ENCODE data around the gene PPP1R12B. TPM values are rescaled to one million over a fixed set of nuclear protein-coding genes. Genes with fewer than 3 reads are reported as not detected.
"Not testable (repeated sequence)": the region's sequence is repeated elsewhere in the genome, so short reads cannot be mapped to it uniquely, and the experiment has no call there.

Gene PPP1R12B
- total RNA-seq, 2 experiments from 2014 or later, result 19.1 to 23.5 TPM

DNA sequence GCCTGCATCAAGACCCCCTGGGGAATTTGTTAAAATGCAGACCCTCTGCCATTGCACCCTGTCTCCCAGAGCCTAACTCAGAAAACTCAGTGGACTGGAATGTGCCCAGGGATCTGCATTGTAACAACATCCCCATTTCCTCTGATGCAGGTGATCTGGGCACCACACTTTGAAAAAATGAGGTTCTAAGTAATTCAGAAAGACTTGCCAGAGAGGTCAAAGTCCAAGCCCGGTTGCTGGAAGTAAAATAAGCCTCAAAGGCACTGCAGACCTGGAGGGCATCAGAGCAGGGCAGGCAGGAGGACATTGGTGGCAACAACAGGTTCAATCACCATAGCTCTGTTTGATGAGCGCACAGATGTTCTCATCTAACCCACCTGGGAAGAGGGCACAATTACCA lies 271.0 kb downstream of the PPP1R12B start:
- intact Hi-C loops (cut with micrococcal nuclease; ENCODE audit: unreplicated experiment), result loop anchor here (5.0 to 10.0 kb wide), 3 partner anchors 277 to 435 kb away; partner anchors contain the start of genes TMEM183A and UBE2T
- no TSS peak for BruUV-seq (replicated peaks)
- no peaks in the 10 kb centered on the region for H3K36me3 ChIP-seq (ENCODE audit: insufficient read depth, low read length)
- ChIA-PET CTCF (ENCODE audit: unreplicated experiment) (no interaction called here), POLR2A (no interaction called here)
- H3K27ac ChIP-seq (ENCODE audit: low read depth, low read length, poor library complexity, severe bottlenecking), result no peak overlapping the region
- no peak overlapping the region for H2AFZ ChIP-seq (ENCODE audit: low read length)
- peaks cover 22% of the 10 kb centered on the region for H3K4me1 ChIP-seq (ENCODE audit: insufficient read depth, low read length, poor library complexity, severe bottlenecking)
- H3K4me3 ChIP-seq (ENCODE audit: low read depth, low read length, poor library complexity, severe bottlenecking), result no peak overlapping the region
- H3K9me3 ChIP-seq (ENCODE audit: low read length), result no peaks in the 10 kb centered on the region
- TF ChIP-seq EZH2phosphoT487 (IDR thresholded peaks at IDR 0.05; ENCODE audit: borderline replicate concordance, low read depth, low read length) (no peak), CTCF (conservative IDR thresholded peaks at IDR 0.05; ENCODE audit: low read length) (no peak)
- H3K9me2 ChIP-seq (ENCODE audit: insufficient read depth, low read length), result no peaks in the 10 kb centered on the region
- H3K79me2 ChIP-seq (ENCODE audit: insufficient read depth, low read depth, low read length), result no peaks in the 10 kb centered on the region
- H3K4me2 ChIP-seq (ENCODE audit: low read length), result no peak overlapping the region
- H4K20me1 ChIP-seq (ENCODE audit: insufficient read depth, low read length), result no peaks in the 10 kb centered on the region
- DNase-seq (ENCODE audit: low spot score), result no peak

- POLR2A ChIA-PET; CTCF ChIA-PET (ENCODE audit: unreplicated experiment); BruUV-seq (replicated peaks): not testable (repeated sequence)
These were observed 271.5 kb downstream of the PPP1R12B start for GRCh38 chr1:202620036-202620435.

DNA sequence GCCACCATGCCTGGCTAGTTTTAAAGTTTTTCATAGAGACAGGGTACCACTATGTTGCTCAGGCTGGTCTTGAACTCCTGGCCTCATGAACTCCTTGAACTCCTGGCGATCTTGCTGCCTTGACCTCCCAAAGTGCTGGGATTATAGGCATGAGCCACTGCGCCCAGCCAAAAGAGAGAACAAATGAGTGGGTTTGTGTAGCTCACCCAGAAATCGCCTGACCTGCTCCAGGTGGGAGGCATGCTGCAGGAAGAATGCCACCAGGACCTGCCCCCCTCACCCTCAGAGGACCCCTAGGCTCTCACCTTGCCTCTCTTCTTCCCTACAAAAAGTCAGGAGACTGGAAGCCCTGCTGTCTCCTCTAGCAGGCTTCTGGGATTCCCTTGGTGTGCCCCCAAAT lies 272.9 kb downstream of the PPP1R12B start:
- intact Hi-C loops (cut with micrococcal nuclease; ENCODE audit: unreplicated experiment), result no loop called here
- Histone ChIP-seq H3K4me3 (ENCODE audit: low read depth, low read length, poor library complexity, severe bottlenecking) (no peak overlapping the region), H3K36me3 (ENCODE audit: insufficient read depth, low read length) (no peaks in the 10 kb centered on the region), H4K20me1 (ENCODE audit: insufficient read depth, low read length) (no peaks in the 10 kb centered on the region), H3K9me3 (ENCODE audit: low read length) (no peaks in the 10 kb centered on the region), H2AFZ (ENCODE audit: low read length) (no peak overlapping the region), H3K4me2 (ENCODE audit: low read length) (no peak overlapping the region), H3K4me1 (ENCODE audit: insufficient read depth, low read length, poor library complexity, severe bottlenecking) (peaks cover 13% of the 10 kb centered on the region), H3K9me2 (ENCODE audit: insufficient read depth, low read length) (no peaks in the 10 kb centered on the region), H3K79me2 (ENCODE audit: insufficient read depth, low read depth, low read length) (no peaks in the 10 kb centered on the region), H3K27ac (ENCODE audit: low read depth, low read length, poor library complexity, severe bottlenecking) (no peak overlapping the region)
- TF ChIP-seq EZH2phosphoT487 (IDR thresholded peaks at IDR 0.05; ENCODE audit: borderline replicate concordance, low read depth, low read length) (no peak), CTCF (conservative IDR thresholded peaks at IDR 0.05; ENCODE audit: low read length) (no peak)
- ChIA-PET POLR2A (no interaction called here), CTCF (ENCODE audit: unreplicated experiment) (no interaction called here)
- BruUV-seq (replicated peaks), result no TSS peak
- no peak for DNase-seq (ENCODE audit: low spot score)

More at GRCh38 chr1:202620036-202620435, 271.5 kb downstream of the PPP1R12B start:
- H3K79me2 ChIP-seq (ENCODE audit: insufficient read depth, low read depth, low read length); DNase-seq (ENCODE audit: low spot score); H3K27ac ChIP-seq (ENCODE audit: low read depth, low read length, poor library complexity, severe bottlenecking); H3K4me2 ChIP-seq (ENCODE audit: low read length); intact Hi-C loops (cut with micrococcal nuclease; ENCODE audit: unreplicated experiment); H3K36me3 ChIP-seq (ENCODE audit: insufficient read depth, low read length); H3K4me3 ChIP-seq (ENCODE audit: low read depth, low read length, poor library complexity, severe bottlenecking); H2AFZ ChIP-seq (ENCODE audit: low read length); H3K9me2 ChIP-seq (ENCODE audit: insufficient read depth, low read length); H3K9me3 ChIP-seq (ENCODE audit: low read length); H4K20me1 ChIP-seq (ENCODE audit: insufficient read depth, low read length): not testable (repeated sequence)
- peaks cover 19% of the 10 kb centered on the region for H3K4me1 ChIP-seq (ENCODE audit: insufficient read depth, low read length, poor library complexity, severe bottlenecking)

All from OCI-LY7 (cell line).